ENCODE results near the gene MYBPHL. TPM values are rescaled to one million over a fixed set of nuclear protein-coding genes. Genes with fewer than 3 reads are reported as not detected.

The MYBPHL gene
- total and polyA plus RNA-seq, 2 of the 13 experiments (the other 11 are each of a cell fraction or from before 2014, with no cell fraction given): 3.7 to 3.8 TPM

- TF ChIP-seq PRMT3 (CRISPR knock-in tag; IDR thresholded peaks at IDR 0.05; ENCODE audit: borderline replicate concordance, low read depth) (no peak), MXD3 (CRISPR knock-in tag; IDR thresholded peaks at IDR 0.05) (peak; percentile 83), SATB2 (CRISPR knock-in tag; IDR thresholded peaks at IDR 0.05) (no peak), U2AF2 (IDR thresholded peaks at IDR 0.05; ENCODE audit: low read depth, low read length) (no peak), REL (CRISPR knock-in tag; conservative IDR thresholded peaks at IDR 0.05) (peak; percentile 80; the same call in 1 of the 2 replicates), MTF1 (CRISPR knock-in tag; IDR thresholded peaks at IDR 0.05) (no peak), THAP11 (CRISPR knock-in tag; IDR thresholded peaks at IDR 0.05) (peak; percentile 84), EP300 (IDR thresholded peaks at IDR 0.05; ENCODE audit: low read depth in 2 of 2, low read length in 2 of 2) (no peak), EP300 (CRISPR knock-in tag; IDR thresholded peaks at IDR 0.05; ENCODE audit: borderline replicate concordance) (no peak), ZNF747 (CRISPR knock-in tag; IDR thresholded peaks at IDR 0.05; ENCODE audit: borderline replicate concordance) (no peak), MIXL1 (CRISPR knock-in tag; IDR thresholded peaks at IDR 0.05) (peak; percentile 78), ZNF543 (CRISPR knock-in tag; IDR thresholded peaks at IDR 0.05) (peak; percentile 79; the same call in 1 of the 2 replicates), ZBTB42 (CRISPR knock-in tag; IDR thresholded peaks at IDR 0.05) (no peak), ZNF503 (CRISPR knock-in tag; IDR thresholded peaks at IDR 0.05) (no peak; the same call in 1 of the 2 replicates), TP53 (CRISPR knock-in tag; conservative IDR thresholded peaks at IDR 0.05) (0 out of 2 replicates have a peak, but pooled peaks have one; percentile 33), NBN (conservative IDR thresholded peaks at IDR 0.05) (no peak), HOXD1 (CRISPR knock-in tag; IDR thresholded peaks at IDR 0.05) (peak; percentile 49; the same call in 1 of the 2 replicates), BCL6 (CRISPR knock-in tag; IDR thresholded peaks at IDR 0.05) (peak; percentile 59; the same call in 1 of the 2 replicates), KMT2B (CRISPR knock-in tag; IDR thresholded peaks at IDR 0.05) (peak; percentile 83), AHR (CRISPR knock-in tag; IDR thresholded peaks at IDR 0.05) (0 out of 2 replicates have a peak, but pooled peaks have one; percentile 73), HOXA3 (CRISPR knock-in tag; IDR thresholded peaks at IDR 0.05) (peak; percentile 76; the same call in 1 of the 2 replicates), NAIF1 (CRISPR knock-in tag; IDR thresholded peaks at IDR 0.05; ENCODE audit: borderline replicate concordance) (no peak), SP2 (CRISPR knock-in tag; IDR thresholded peaks at IDR 0.05) (no peak), ZNF569 (CRISPR knock-in tag; IDR thresholded peaks at IDR 0.05; ENCODE audit: borderline replicate concordance) (no peak), ZBTB25 (CRISPR knock-in tag; IDR thresholded peaks at IDR 0.05) (peak; percentile 70; the same call in 1 of the 2 replicates), CERS6 (CRISPR knock-in tag; IDR thresholded peaks at IDR 0.05) (no peak)
These were observed 43.0 kb downstream of the MYBPHL start (continued) for GRCh38 chr1:109263597-109264378.
